ENCODE data around the gene SLC11A2.
"Not testable (repeated sequence)": the region's sequence is repeated elsewhere in the genome, so short reads cannot be mapped to it uniquely, and the experiment has no call there.

Gene SLC11A2

DNA sequence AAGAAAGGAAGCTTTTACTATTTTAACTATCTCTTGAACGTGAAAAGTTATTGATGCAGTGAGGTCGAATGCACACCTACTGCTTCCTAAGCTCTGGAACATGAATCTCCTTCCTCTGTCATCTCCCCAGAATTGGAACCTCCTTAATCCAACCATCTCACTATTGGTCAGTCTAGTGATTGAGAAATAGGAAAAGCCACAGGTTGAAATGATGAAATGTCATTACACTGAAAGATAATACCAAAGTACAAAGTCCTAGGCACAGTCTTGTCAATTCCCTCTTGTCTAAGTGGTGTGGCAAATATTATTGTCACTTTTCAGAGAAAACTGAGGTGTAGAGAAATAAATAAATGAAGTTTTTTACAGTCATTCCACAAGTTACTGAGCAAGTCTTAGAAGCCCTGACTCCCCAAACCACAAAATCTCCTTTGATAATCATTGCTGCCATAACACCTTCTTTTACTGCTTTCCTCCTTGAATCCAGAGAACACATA, 93.3 kb downstream of the SLC11A2 start:
- peak overlapping the region; percentile 74 for H3K27ac ChIP-seq
- no peak for TF ChIP-seq ZFX (IDR thresholded peaks at IDR 0.05; ENCODE audit: borderline replicate concordance)
- TF ChIP-seq, protein P1, sequence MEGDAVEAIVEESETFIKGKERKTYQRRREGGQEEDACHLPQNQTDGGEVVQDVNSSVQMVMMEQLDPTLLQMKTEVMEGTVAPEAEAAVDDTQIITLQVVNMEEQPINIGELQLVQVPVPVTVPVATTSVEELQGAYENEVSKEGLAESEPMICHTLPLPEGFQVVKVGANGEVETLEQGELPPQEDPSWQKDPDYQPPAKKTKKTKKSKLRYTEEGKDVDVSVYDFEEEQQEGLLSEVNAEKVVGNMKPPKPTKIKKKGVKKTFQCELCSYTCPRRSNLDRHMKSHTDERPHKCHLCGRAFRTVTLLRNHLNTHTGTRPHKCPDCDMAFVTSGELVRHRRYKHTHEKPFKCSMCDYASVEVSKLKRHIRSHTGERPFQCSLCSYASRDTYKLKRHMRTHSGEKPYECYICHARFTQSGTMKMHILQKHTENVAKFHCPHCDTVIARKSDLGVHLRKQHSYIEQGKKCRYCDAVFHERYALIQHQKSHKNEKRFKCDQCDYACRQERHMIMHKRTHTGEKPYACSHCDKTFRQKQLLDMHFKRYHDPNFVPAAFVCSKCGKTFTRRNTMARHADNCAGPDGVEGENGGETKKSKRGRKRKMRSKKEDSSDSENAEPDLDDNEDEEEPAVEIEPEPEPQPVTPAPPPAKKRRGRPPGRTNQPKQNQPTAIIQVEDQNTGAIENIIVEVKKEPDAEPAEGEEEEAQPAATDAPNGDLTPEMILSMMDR (IDR thresholded peaks at IDR 0.05), result no peak

- not testable (repeated sequence) for H3K27ac ChIP-seq
Observed at GRCh38 chr12:50930477-50930876, 95.7 kb downstream of the SLC11A2 start.

DNA sequence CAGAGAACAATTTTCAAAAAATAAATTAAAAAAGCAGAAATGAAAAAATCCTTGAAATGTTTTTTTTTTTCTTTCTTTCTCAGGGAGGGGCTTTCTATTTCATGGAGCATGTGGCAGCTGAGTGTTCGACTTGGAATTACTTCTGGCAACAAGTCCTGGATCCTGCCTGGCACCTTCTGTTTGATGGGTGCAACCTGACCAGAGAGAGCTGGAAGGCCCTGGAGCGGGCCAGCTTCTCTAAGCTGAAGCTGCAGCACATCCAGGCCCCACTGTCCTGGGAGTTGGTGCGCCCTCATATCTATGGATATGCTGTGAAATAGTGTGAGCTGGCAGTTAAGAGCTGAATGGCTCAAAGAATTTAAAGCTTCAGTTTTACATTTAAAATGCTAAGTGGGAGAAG, 96.4 kb downstream of the SLC11A2 start:
- TF ChIP-seq ZFX (IDR thresholded peaks at IDR 0.05; ENCODE audit: borderline replicate concordance), result no peak
- TF ChIP-seq, protein P1 (IDR thresholded peaks at IDR 0.05), result no peak
- no peak overlapping the region for H3K27ac ChIP-seq
